HepG2 (cell line): ENCODE data around the gene GART. TPM values are rescaled to one million over a fixed set of nuclear protein-coding genes. Genes with fewer than 3 reads are reported as not detected.

Experiments used
- ATAC-seq: fragments of 200-7000 bp; cut with Tn5 transposase; 3 replicates; pipeline ENCODE4 v1.9.1; 2020; ENCODE audit warnings: mild to moderate bottlenecking, moderate library complexity
- BruUV-seq: library from RNA; stranded (reverse); fragments of 400-500 nt; replicated peaks from 2 replicates; lab custom pipeline; 2021; lab: Mats Ljungman, UMichigan
- CTCF ChIA-PET: fragments of 300-600 bp; formaldehyde crosslinking; extraction: SDS; loops from one replicate; lab custom pipeline; 2021; ENCODE audit warnings: low total read pairs, inconsistent platforms, low intra/inter-chr PET ratio; lab: Yijun Ruan, JAX
- POLR2A ChIA-PET: fragments of 350-600 bp; sonication (Branson Sonifier 250); formaldehyde crosslinking; loops from one replicate; lab custom pipeline; 2020; ENCODE audit warnings: antibody characterized with exemption, inconsistent platforms; lab: Yijun Ruan, JAX
- DNase-seq: peaks from one replicate; pipeline ENCODE4 v3.0.0-alpha.2; 2015; ENCODE audit warnings: low spot score
- FAIRE-seq: peaks from 3 replicates; lab custom pipeline; 2011; peaks lifted over from hg19 to GRCh38; lab: Jason Lieb, UNC
- H2AFZ ChIP-seq: one replicate; pipeline ENCODE4 v1.6.1; 2011; ENCODE audit warnings: low read length, inconsistent platforms
- H3K27ac ChIP-seq: fragments of 300-600 bp; 3 replicates; pipeline ENCODE4 v1.8.0; 2011; ENCODE audit warnings: mixed run types, mild to moderate bottlenecking, mixed read lengths, low read length, inconsistent platforms; ENCODE audit not compliant: insufficient read depth; ENCODE audit errors: extremely low read length
- H3K27me3 ChIP-seq, 2 experiments: fragments of 200-600 bp in 1 of 2; 2 replicates in 1 of 2; 3 replicates in 1 of 2; pipeline versions ENCODE4 v1.6.0 to v1.8.0; 2011; ENCODE audit warnings: low read length in 2 of 2, mild to moderate bottlenecking in 2 of 2, moderate library complexity in 2 of 2, inconsistent platforms in 1 of 2; ENCODE audit not compliant: insufficient read depth in 2 of 2, control insufficient read depth in 1 of 2
- H3K36me3 ChIP-seq, 2 experiments: fragments of 200-600 bp in 1 of 2; replicated peaks in 1 of 2; 2 replicates in 1 of 2; 3 replicates in 1 of 2; pipeline versions ENCODE4 v1.5.1 to v1.8.0; 2011; ENCODE audit warnings: low read length in 2 of 2, inconsistent platforms in 1 of 2; ENCODE audit not compliant: insufficient read depth in 2 of 2, control insufficient read depth in 1 of 2
- H3K4me1 ChIP-seq: 2 replicates; pipeline ENCODE4 v1.5.1; 2012; ENCODE audit warnings: low read length, inconsistent platforms; ENCODE audit not compliant: insufficient read depth
- H3K4me2 ChIP-seq: 2 replicates; pipeline ENCODE4 v1.6.0; 2011; ENCODE audit warnings: low read depth, low read length, inconsistent platforms
- H3K4me3 ChIP-seq, 3 experiments: fragments of 200-600 bp in 1 of 3; sonication (generic), shearing (Covaris generic) in 1 of 3; replicated peaks in 1 of 3; 2 replicates each; pipeline ENCODE4 v1.5.1; 2011 to 2016; ENCODE audit warnings: low read length in 3 of 3, inconsistent platforms in 2 of 3, low read depth in 2 of 3, mild to moderate bottlenecking in 2 of 3, control low read depth in 1 of 3, mixed read lengths in 1 of 3; ENCODE audit not compliant: insufficient read depth in 1 of 3
- H3K79me2 ChIP-seq: one replicate; pipeline ENCODE4 v1.6.1; 2011; ENCODE audit warnings: low read length, inconsistent platforms; ENCODE audit not compliant: insufficient read depth
- H3K9ac ChIP-seq: 2 replicates; pipeline ENCODE4 v1.6.0; 2011; ENCODE audit warnings: mild to moderate bottlenecking, low read depth, low read length, inconsistent platforms; ENCODE audit not compliant: insufficient read depth
- H3K9me3 ChIP-seq: 2 replicates; pipeline ENCODE4 v1.5.1; 2012; ENCODE audit warnings: mild to moderate bottlenecking, low read length
- H4K20me1 ChIP-seq: 2 replicates; pipeline ENCODE4 v1.6.0; 2011; ENCODE audit warnings: inconsistent platforms, mild to moderate bottlenecking, low read length, moderate library complexity; ENCODE audit not compliant: insufficient read depth
- MAF1 ChIP-seq: sonication (generic); formaldehyde crosslinking; IDR thresholded peaks from 2 replicates; pipeline ENCODE4 v1.5.0; 2020; ENCODE audit warnings: missing genetic modification reagents, borderline replicate concordance
- MIER3 ChIP-seq: IDR thresholded peaks from 2 replicates; pipeline ENCODE4 v1.6.1; 2016; ENCODE audit warnings: missing compliant biosample characterization, borderline replicate concordance
- RNF219 ChIP-seq: sonication (generic); formaldehyde crosslinking; IDR thresholded peaks from 2 replicates; pipeline ENCODE4 v1.5.0; 2020; ENCODE audit warnings: mild to moderate bottlenecking, missing genetic modification reagents
- YEATS2 ChIP-seq: sonication (generic); formaldehyde crosslinking; IDR thresholded peaks from 2 replicates; pipeline ENCODE4 v1.4.0; 2020; ENCODE audit warnings: missing genetic modification reagents, borderline replicate concordance
- ZFX ChIP-seq: sonication (generic); formaldehyde crosslinking; IDR thresholded peaks from 2 replicates; pipeline ENCODE4 v1.4.0; 2020; ENCODE audit warnings: mild to moderate bottlenecking, low read depth, missing genetic modification reagents, moderate library complexity
- ZNF282 ChIP-seq: fragments of 450-650 bp; IDR thresholded peaks from 2 replicates; pipeline ENCODE4 v1.6.1; 2018; ENCODE audit not compliant: partially characterized antibody
- ZNF296 ChIP-seq: sonication (generic); formaldehyde crosslinking; conservative IDR thresholded peaks from 2 replicates; pipeline ENCODE4 v1.5.0; 2020; ENCODE audit warnings: mild to moderate bottlenecking, missing genetic modification reagents
- ZNF576 ChIP-seq: sonication (generic); formaldehyde crosslinking; IDR thresholded peaks from 2 replicates; pipeline ENCODE4 v1.4.0; 2020; ENCODE audit warnings: mild to moderate bottlenecking, missing genetic modification reagents
- WGBS: methylation state at CpG from one replicate; pipeline ENCODE4 v1.1.6; 2017; ENCODE audit warnings: low lambda C conversion rate; 5-methylcytosine and 5-hydroxymethylcytosine counted together
- in situ Hi-C: cut with HindIII; loops from 2 replicates; pipeline ENCODE4 v1.10.0; 2017; ENCODE audit warnings: low pct_unique_long_range_greater_than_20kb; ENCODE audit not compliant: extremely low pct_ligation_motif_present
- intact Hi-C: fragments of 100-400 bp; cut with micrococcal nuclease; formaldehyde crosslinking; loops from one replicate; pipeline ENCODE4 v1.10.0; 2022; ENCODE audit not compliant: unreplicated experiment
- polyA plus RNA-seq, 8 experiments: library from polyadenylated mRNA; depleted of rRNA in 3 of 8; stranded (reverse) in 7 of 8; unstranded in 1 of 8; fragments of >200 nt; fragmentation: Illumina TruSeq in 4 of 8; extraction: Trizol in 4 of 8; gene quantifications; 2 replicates each; pipeline versions ENCODE4 v1.2.1 to v1.2.3, GENCODE V29; 2011 to 2016; ENCODE audit warnings: low read depth in 4 of 8, missing spikeins in 1 of 8, mixed read lengths in 1 of 8; ENCODE audit not compliant: insufficient read depth in 1 of 8
- total RNA-seq, 5 experiments: library from RNA; depleted of rRNA; stranded (reverse); fragments of >200 nt; fragmentation: Illumina TruSeq; extraction: Trizol; gene quantifications; 2 replicates each; pipeline ENCODE4 v1.2.3, GENCODE V29; 2016; ENCODE audit warnings: low read depth in 1 of 5

The GART gene
- total and polyA plus RNA-seq, 2 of the 13 experiments (the other 11 are each of a cell fraction or from before 2014, with no cell fraction given): 17.9 to 109 TPM

- TF ChIP-seq RNF219 (CRISPR knock-in tag) (no peak), YEATS2 (no peak), ZNF296 (CRISPR knock-in tag) (no peak)
- no peak overlapping the region for H2AFZ ChIP-seq
- no peaks in the 10 kb centered on the region for H3K27me3 ChIP-seq
- no peak overlapping the region for H3K9ac ChIP-seq
- FAIRE-seq (no peak), DNase-seq (no peak), ATAC-seq (no peak)
- in situ Hi-C loops: no loop called here
- H4K20me1 ChIP-seq: no peaks in the 10 kb centered on the region
- H3K9me3 ChIP-seq: no peaks in the 10 kb centered on the region
- intact Hi-C loops: no loop called here
- POLR2A ChIA-PET: no interaction called here
- H3K4me2 ChIP-seq: no peak overlapping the region
- peaks cover 0 to 3% of the 10 kb centered on the region in 2 experiments; a peak in 1 of 5 replicates for H3K36me3 ChIP-seq
- CTCF ChIA-PET: no interaction called here
- no TSS peak for BruUV-seq
- peaks cover 25% of the 10 kb centered on the region for H3K79me2 ChIP-seq
- no peak overlapping the region for H3K27ac ChIP-seq
- H3K4me1 ChIP-seq: peaks cover 4% of the 10 kb centered on the region; the same call in 1 of the 2 replicates
- no peak overlapping the region for H3K4me3 ChIP-seq
- WGBS: 95% methylated on average over 3 of the region's 3 CpGs
These were observed 68.6 kb downstream of the GART start for GRCh38 chr21:33473344-33473743.

GRCh38 chr21:33470701-33471100, 71.2 kb downstream of the GART start:
- Histone ChIP-seq H3K9me3 (no peaks in the 10 kb centered on the region), H3K4me3 (no peak overlapping the region), H3K9ac (no peak overlapping the region), H3K4me1 (no peaks in the 10 kb centered on the region), H4K20me1 (no peaks in the 10 kb centered on the region), H3K27me3 (no peaks in the 10 kb centered on the region), H3K36me3 (peaks cover 0 to 7% of the 10 kb centered on the region in 2 experiments; a peak in 1 of 5 replicates), H3K4me2 (no peak overlapping the region), H2AFZ (no peak overlapping the region), H3K79me2 (peaks cover 17% of the 10 kb centered on the region), H3K27ac (no peak overlapping the region)
- WGBS: 98% methylated on average over 2 of the region's 2 CpGs
- ChIA-PET CTCF (no interaction called here), POLR2A (no interaction called here)
- DNase-seq: no peak
- in situ Hi-C loops (no loop called here), intact Hi-C loops (no loop called here)
- FAIRE-seq: no peak
- BruUV-seq: no TSS peak
- ATAC-seq: no peak
- TF ChIP-seq ZNF576 (no peak), MIER3 (CRISPR knock-in tag) (no peak), ZFX (no peak), ZNF282 (no peak), MAF1 (no peak)
